GM18505 (cell line): ENCODE data around the gene RTN4.
A peak's percentile ranks its signal among the peaks of the same experiment; 100 is the strongest.
"Not testable (repeated sequence)": the region's sequence is repeated elsewhere in the genome, so short reads cannot be mapped to it uniquely, and the experiment has no call there.

ENCODE experiments used
- ATAC-seq: cut with Tn5 transposase; IDR thresholded peaks from one replicate; pipeline ENCODE4 v1.9.1; 2021; ENCODE audit not compliant: unreplicated experiment
- POLR2A ChIP-seq: IDR thresholded peaks from 4 replicates; pipeline ENCODE4 v1.6.1; 2011; ENCODE audit warnings: borderline replicate concordance; ENCODE audit not compliant: insufficient read depth, insufficient read length; ENCODE audit errors: extremely low read depth

Gene RTN4

GRCh38 chr2:55050100-55050994 lies at the start of gene RTN4:
TSS of gene RTN4 (minus strand) at chr2:55050451. CDS start at chr2:55050300, 151 bp downstream.
- TF ChIP-seq POLR2A: peak; percentile 97
- peak; percentile 86 for ATAC-seq

GRCh38 chr2:55099493-55099877 lies 49.2 kb upstream of the RTN4 start:
- no peak for TF ChIP-seq POLR2A

GRCh38 chr2:55097461-55098410 lies 47.5 kb upstream of the RTN4 start:
- no peak for TF ChIP-seq POLR2A

More at GRCh38 chr2:55099493-55099877, 49.2 kb upstream of the RTN4 start:
- ATAC-seq: no peak

GRCh38 chr2:55097082-55097460 lies 46.8 kb upstream of the RTN4 start:
- ATAC-seq: no peak
- no peak for TF ChIP-seq POLR2A

More at GRCh38 chr2:55097461-55098410, 47.5 kb upstream of the RTN4 start:
- ATAC-seq: no peak

- TF ChIP-seq POLR2A: no peak
- ATAC-seq: no peak
These were observed 46.3 kb upstream of the RTN4 start for GRCh38 chr2:55096586-55096985.

- no peak for TF ChIP-seq POLR2A
- no peak for ATAC-seq
These were observed 43.1 kb upstream of the RTN4 start for GRCh38 chr2:55093381-55093780.

GRCh38 chr2:55092439-55092838 lies 42.2 kb upstream of the RTN4 start:
- ATAC-seq: no peak
- no peak for TF ChIP-seq POLR2A

GRCh38 chr2:55091681-55092080 lies 41.4 kb upstream of the RTN4 start:
- ATAC-seq: not testable (repeated sequence)

GRCh38 chr2:55090702-55091101 lies 40.5 kb upstream of the RTN4 start:
- no peak for ATAC-seq

GRCh38 chr2:55089726-55090125 lies 39.5 kb upstream of the RTN4 start:
- no peak for ATAC-seq
- no peak for TF ChIP-seq POLR2A

More at GRCh38 chr2:55090702-55091101, 40.5 kb upstream of the RTN4 start:
- TF ChIP-seq POLR2A: no peak

- no peak for ATAC-seq
- no peak for TF ChIP-seq POLR2A
These were observed 38.1 kb upstream of the RTN4 start for GRCh38 chr2:55088400-55088799.

- TF ChIP-seq POLR2A: no peak
- ATAC-seq: no peak
These were observed 37.7 kb upstream of the RTN4 start for GRCh38 chr2:55087936-55088335.

- no peak for TF ChIP-seq POLR2A
- ATAC-seq: no peak
These were observed 37.2 kb upstream of the RTN4 start for GRCh38 chr2:55087501-55087900.

GRCh38 chr2:55085113-55086040 lies 35.1 kb upstream of the RTN4 start:
- no peak for TF ChIP-seq POLR2A
- no peak for ATAC-seq
